22Rv1 (cell line): ENCODE results near the gene SEMA5A.

Experiments
- CTCF ChIP-seq: fragments of 450-650 bp; IDR thresholded peaks from 2 replicates; pipeline ENCODE4 v1.5.1; 2017; ENCODE audit warnings: mild to moderate bottlenecking
- ZFX ChIP-seq: fragments of 450-650 bp; IDR thresholded peaks from 2 replicates; pipeline ENCODE4 v1.6.1; 2017; ENCODE audit warnings: antibody characterized with exemption, borderline replicate concordance

- no peak for TF ChIP-seq CTCF
- TF ChIP-seq ZFX, result no peak
These were observed 194.3 kb downstream of the SEMA5A start for GRCh38 chr5:9351546-9351945.
